SK-N-SH treated with all-trans-retinoic acid at 6 μM for 48 hours (cell line): ENCODE measurements around the gene PDZD2.
A peak's percentile ranks its signal among the peaks of the same experiment; 100 is the strongest.

Source experiments
- ATAC-seq: fragments of 200-7000 bp; cut with Tn5 transposase; 3 replicates; pipeline ENCODE4 v1.9.1; 2020; ENCODE audit warnings: mild to moderate bottlenecking, moderate library complexity
- ARNTL ChIP-seq: fragments of 450-650 bp; formaldehyde crosslinking; IDR thresholded peaks from 2 replicates; pipeline ENCODE4 v1.5.0; 2020; ENCODE audit warnings: low read depth, mild to moderate bottlenecking, moderate library complexity, borderline replicate concordance
- CSDC2 ChIP-seq: fragments of 250-450 bp; sonication (Bioruptor Pico); IDR thresholded peaks from 2 replicates; pipeline ENCODE4 v1.5.0; 2020; ENCODE audit warnings: mild to moderate bottlenecking, moderate library complexity
- ESRRG ChIP-seq: fragments of 250-450 bp; sonication (Bioruptor Pico); IDR thresholded peaks from 2 replicates; pipeline ENCODE4 v1.6.1; 2021; ENCODE audit warnings: mild to moderate bottlenecking
- GLIS3 ChIP-seq: fragments of 250-450 bp; sonication (Bioruptor Pico); IDR thresholded peaks from 2 replicates; pipeline ENCODE4 v1.5.0; 2020; ENCODE audit warnings: mild to moderate bottlenecking, moderate library complexity
- ISL1 ChIP-seq: fragments of 250-450 bp; sonication (Bioruptor Pico); IDR thresholded peaks from 2 replicates; pipeline ENCODE4 v2.1.2; 2022; ENCODE audit warnings: mild to moderate bottlenecking, moderate library complexity
- RARB ChIP-seq: fragments of 250-450 bp; sonication (Bioruptor Pico); IDR thresholded peaks from 2 replicates; pipeline ENCODE4 v1.8.0; 2021; ENCODE audit warnings: mild to moderate bottlenecking, moderate library complexity
- SNAI2 ChIP-seq: fragments of 250-450 bp; sonication (Bioruptor Pico); IDR thresholded peaks from 2 replicates; pipeline ENCODE4 v1.5.0; 2020; ENCODE audit warnings: mild to moderate bottlenecking, moderate library complexity
- TCF4 ChIP-seq: fragments of 250-450 bp; sonication (Bioruptor Pico); IDR thresholded peaks from 2 replicates; pipeline ENCODE4 v1.8.0; 2021; ENCODE audit warnings: mild to moderate bottlenecking, moderate library complexity, borderline replicate concordance
- ZC3H10 ChIP-seq: fragments of 250-450 bp; sonication (Bioruptor Pico); IDR thresholded peaks from 2 replicates; pipeline ENCODE4 v1.5.1; 2021; ENCODE audit warnings: mild to moderate bottlenecking, moderate library complexity
- ZFP3 ChIP-seq: fragments of 250-450 bp; sonication (Bioruptor Pico); IDR thresholded peaks from 2 replicates; pipeline ENCODE4 v1.5.0; 2020; ENCODE audit warnings: mild to moderate bottlenecking, moderate library complexity
- ZFP30 ChIP-seq: fragments of 450-650 bp; formaldehyde crosslinking; IDR thresholded peaks from 2 replicates; pipeline ENCODE4 v1.5.0; 2022; ENCODE audit warnings: mild to moderate bottlenecking, moderate library complexity
- ZNF565 ChIP-seq: fragments of 450-650 bp; formaldehyde crosslinking; conservative IDR thresholded peaks from 2 replicates; pipeline ENCODE4 v1.5.0; 2020; ENCODE audit warnings: low read depth, mild to moderate bottlenecking, moderate library complexity
- ZNF70 ChIP-seq: fragments of 450-650 bp; formaldehyde crosslinking; IDR thresholded peaks from 2 replicates; pipeline ENCODE4 v1.5.0; 2020; ENCODE audit warnings: mild to moderate bottlenecking, moderate library complexity
- TF ChIP-seq, protein P1 (sequence below): fragments of 250-450 bp; sonication (Bioruptor Pico); IDR thresholded peaks from 2 replicates; pipeline ENCODE4 v1.5.0; 2020; ENCODE audit warnings: mild to moderate bottlenecking, moderate library complexity
- TF ChIP-seq, protein P2 (sequence below): fragments of 250-450 bp; sonication (Bioruptor Pico); IDR thresholded peaks from 2 replicates; pipeline ENCODE4 v1.8.0; 2020; ENCODE audit warnings: mild to moderate bottlenecking, moderate library complexity, borderline replicate concordance
- TF ChIP-seq, protein P3 (sequence below): fragments of 250-450 bp; sonication (Bioruptor Pico); IDR thresholded peaks from 2 replicates; pipeline ENCODE4 v1.5.1; 2021; ENCODE audit warnings: mild to moderate bottlenecking, moderate library complexity
- TF ChIP-seq, protein P4 (sequence below): fragments of 250-450 bp; sonication (Bioruptor Pico); IDR thresholded peaks from 2 replicates; pipeline ENCODE4 v1.8.0; 2021; ENCODE audit warnings: low read depth, mild to moderate bottlenecking, moderate library complexity, borderline replicate concordance

Gene PDZD2

DNA sequence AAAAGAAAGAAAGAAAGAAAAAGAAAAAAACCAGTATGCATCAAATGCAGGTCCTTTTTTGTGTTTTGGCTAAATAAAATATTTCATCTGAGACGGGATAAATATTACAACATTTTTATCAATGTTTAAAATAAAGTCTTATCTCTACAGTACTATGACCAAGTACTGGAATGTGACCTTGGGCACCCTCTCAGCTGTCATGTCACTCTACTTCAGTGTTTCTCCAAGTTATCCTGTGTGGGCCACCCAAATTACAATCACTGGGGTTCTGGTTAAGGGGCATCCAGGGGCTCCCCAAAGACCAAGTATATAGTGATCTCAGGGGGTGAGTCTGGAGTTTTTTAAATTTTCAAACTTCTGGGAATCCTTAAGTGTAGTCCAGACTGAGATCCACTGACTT lies 3.5 kb upstream of the PDZD2 start:
- TF ChIP-seq, protein P1, sequence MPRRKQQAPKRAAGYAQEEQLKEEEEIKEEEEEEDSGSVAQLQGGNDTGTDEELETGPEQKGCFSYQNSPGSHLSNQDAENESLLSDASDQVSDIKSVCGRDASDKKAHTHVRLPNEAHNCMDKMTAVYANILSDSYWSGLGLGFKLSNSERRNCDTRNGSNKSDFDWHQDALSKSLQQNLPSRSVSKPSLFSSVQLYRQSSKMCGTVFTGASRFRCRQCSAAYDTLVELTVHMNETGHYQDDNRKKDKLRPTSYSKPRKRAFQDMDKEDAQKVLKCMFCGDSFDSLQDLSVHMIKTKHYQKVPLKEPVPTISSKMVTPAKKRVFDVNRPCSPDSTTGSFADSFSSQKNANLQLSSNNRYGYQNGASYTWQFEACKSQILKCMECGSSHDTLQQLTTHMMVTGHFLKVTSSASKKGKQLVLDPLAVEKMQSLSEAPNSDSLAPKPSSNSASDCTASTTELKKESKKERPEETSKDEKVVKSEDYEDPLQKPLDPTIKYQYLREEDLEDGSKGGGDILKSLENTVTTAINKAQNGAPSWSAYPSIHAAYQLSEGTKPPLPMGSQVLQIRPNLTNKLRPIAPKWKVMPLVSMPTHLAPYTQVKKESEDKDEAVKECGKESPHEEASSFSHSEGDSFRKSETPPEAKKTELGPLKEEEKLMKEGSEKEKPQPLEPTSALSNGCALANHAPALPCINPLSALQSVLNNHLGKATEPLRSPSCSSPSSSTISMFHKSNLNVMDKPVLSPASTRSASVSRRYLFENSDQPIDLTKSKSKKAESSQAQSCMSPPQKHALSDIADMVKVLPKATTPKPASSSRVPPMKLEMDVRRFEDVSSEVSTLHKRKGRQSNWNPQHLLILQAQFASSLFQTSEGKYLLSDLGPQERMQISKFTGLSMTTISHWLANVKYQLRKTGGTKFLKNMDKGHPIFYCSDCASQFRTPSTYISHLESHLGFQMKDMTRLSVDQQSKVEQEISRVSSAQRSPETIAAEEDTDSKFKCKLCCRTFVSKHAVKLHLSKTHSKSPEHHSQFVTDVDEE (CRISPR knock-in tag), result no peak
- TF ChIP-seq TCF4 (no peak), ISL1 (CRISPR knock-in tag) (no peak), ZNF565 (CRISPR knock-in tag) (no peak), CSDC2 (no peak), GLIS3 (CRISPR knock-in tag) (no peak), ZFP30 (CRISPR knock-in tag) (no peak), ZC3H10 (no peak), ARNTL (CRISPR knock-in tag) (no peak), ESRRG (CRISPR knock-in tag) (no peak), RARB (no peak)
- TF ChIP-seq, protein P2, sequence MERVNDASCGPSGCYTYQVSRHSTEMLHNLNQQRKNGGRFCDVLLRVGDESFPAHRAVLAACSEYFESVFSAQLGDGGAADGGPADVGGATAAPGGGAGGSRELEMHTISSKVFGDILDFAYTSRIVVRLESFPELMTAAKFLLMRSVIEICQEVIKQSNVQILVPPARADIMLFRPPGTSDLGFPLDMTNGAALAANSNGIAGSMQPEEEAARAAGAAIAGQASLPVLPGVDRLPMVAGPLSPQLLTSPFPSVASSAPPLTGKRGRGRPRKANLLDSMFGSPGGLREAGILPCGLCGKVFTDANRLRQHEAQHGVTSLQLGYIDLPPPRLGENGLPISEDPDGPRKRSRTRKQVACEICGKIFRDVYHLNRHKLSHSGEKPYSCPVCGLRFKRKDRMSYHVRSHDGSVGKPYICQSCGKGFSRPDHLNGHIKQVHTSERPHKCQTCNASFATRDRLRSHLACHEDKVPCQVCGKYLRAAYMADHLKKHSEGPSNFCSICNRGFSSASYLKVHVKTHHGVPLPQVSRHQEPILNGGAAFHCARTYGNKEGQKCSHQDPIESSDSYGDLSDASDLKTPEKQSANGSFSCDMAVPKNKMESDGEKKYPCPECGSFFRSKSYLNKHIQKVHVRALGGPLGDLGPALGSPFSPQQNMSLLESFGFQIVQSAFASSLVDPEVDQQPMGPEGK (CRISPR knock-in tag), result no peak
- TF ChIP-seq, protein P3, sequence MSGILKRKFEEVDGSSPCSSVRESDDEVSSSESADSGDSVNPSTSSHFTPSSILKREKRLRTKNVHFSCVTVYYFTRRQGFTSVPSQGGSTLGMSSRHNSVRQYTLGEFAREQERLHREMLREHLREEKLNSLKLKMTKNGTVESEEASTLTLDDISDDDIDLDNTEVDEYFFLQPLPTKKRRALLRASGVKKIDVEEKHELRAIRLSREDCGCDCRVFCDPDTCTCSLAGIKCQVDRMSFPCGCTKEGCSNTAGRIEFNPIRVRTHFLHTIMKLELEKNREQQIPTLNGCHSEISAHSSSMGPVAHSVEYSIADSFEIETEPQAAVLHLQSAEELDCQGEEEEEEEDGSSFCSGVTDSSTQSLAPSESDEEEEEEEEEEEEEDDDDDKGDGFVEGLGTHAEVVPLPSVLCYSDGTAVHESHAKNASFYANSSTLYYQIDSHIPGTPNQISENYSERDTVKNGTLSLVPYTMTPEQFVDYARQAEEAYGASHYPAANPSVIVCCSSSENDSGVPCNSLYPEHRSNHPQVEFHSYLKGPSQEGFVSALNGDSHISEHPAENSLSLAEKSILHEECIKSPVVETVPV (CRISPR knock-in tag), result no peak
- TF ChIP-seq, protein P4, sequence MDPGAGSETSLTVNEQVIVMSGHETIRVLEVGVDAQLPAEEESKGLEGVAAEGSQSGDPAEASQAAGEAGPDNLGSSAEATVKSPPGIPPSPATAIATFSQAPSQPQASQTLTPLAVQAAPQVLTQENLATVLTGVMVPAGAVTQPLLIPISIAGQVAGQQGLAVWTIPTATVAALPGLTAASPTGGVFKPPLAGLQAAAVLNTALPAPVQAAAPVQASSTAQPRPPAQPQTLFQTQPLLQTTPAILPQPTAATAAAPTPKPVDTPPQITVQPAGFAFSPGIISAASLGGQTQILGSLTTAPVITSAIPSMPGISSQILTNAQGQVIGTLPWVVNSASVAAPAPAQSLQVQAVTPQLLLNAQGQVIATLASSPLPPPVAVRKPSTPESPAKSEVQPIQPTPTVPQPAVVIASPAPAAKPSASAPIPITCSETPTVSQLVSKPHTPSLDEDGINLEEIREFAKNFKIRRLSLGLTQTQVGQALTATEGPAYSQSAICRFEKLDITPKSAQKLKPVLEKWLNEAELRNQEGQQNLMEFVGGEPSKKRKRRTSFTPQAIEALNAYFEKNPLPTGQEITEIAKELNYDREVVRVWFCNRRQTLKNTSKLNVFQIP (CRISPR knock-in tag), result no peak
- ATAC-seq, result no peak

DNA sequence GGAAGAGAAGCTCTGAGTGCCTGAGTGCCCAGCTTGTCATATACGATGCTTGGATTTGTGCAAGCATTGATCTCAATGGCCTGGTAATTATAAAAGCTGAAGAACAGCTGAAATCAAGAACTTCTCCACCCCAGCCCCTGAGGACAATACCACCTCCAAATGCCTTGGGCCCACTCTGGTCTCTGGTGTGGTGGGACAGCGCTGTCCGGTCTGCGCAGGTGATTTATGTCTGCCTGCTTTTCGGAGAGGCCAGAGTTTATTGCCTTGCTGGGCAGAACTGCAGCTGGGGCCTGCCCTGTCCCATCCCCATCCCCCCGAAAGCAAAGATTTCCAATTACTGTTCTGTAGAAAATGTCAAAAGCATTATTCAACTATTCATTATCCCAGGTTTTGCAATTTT lies 1.1 kb upstream of the PDZD2 start:
- ATAC-seq, result no peak
- TF ChIP-seq, protein P1 (CRISPR knock-in tag), result no peak
- TF ChIP-seq SNAI2 (no peak), ZFP3 (CRISPR knock-in tag) (no peak), ISL1 (CRISPR knock-in tag) (no peak)

DNA sequence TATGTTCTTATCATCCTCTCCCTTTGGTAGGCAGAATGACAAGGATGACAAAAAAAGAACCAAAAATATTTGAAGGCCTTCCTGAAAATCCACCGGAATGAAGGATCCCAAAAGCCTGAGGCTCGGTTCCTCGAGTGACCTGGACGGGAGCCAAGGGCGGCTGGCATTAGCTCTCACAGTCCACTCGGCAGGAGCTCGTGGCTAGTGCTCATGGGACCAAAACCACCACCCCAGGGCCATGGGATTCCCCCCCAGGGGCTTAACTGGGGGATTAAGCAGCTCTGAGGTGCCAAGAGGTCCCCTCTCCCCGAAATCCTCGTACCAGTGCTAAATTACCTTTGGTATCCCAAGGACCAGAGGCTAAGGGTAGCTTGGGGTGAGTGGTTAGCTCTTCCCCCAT lies 586 bp upstream of the PDZD2 start:
- 0 out of 3 replicates have a peak, but pooled peaks have one; percentile 4 for ATAC-seq
- TF ChIP-seq ZNF70 (CRISPR knock-in tag), result no peak
